Stimulated activated CD4-positive, alpha-beta T cell treated with anti-CD3 and anti-CD28 coated beads, TNF-alpha, amount 100 ng/mL, for 1 hour (primary cell): ENCODE measurements around the gene ENTHD1.
"Not testable (repeated sequence)": the region's sequence is repeated elsewhere in the genome, so short reads cannot be mapped to it uniquely, and the experiment has no call there.

Experiments used
- DNase-seq, 3 donors: peaks; one replicate each; pipeline ENCODE4 v3.0.0-alpha.2; 2020; ENCODE audit warnings: low read depth in 3 of 3, low spot score in 1 of 3

The ENTHD1 gene

DNA sequence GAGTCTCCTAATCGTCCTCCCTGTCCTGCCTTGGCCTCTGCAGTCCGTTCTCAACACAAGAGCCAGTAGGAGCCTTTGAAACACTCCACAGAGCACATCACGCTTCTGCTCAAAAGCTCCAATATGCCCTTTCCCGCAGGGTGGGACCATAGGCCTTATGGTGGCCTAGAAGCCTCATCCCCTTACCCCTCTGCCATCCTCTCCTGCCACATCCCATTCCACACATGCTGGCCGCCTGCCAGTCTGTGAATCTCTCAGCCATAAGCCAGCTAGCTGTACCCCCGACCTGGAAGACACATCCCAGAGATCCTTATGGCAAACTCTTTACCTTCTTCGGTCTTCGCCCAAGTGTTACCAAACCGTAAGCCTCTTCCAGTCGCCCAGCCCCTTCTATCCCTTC lies 157.8 kb downstream of the ENTHD1 start:
- no peak for DNase-seq

DNA sequence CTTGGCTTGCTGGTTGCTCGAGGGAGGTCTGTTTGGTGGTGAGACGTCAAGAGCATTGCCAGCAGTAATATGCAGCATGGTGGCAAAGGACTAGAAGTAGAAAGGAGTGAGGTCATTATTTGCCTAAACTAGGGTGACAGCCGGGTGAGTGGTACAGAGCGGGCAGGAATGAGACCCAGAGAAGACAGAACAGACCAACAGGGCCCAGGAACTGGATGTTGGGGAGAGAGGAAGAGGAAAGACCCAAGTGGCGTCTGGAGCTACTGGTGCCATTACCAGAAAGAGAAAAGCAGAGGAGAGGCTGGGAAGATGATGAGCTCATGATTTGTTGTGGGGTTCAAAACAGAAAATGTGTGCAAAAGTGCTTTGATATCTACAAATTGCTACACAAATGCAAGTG lies 158.7 kb downstream of the ENTHD1 start:
- DNase-seq = no peak

DNA sequence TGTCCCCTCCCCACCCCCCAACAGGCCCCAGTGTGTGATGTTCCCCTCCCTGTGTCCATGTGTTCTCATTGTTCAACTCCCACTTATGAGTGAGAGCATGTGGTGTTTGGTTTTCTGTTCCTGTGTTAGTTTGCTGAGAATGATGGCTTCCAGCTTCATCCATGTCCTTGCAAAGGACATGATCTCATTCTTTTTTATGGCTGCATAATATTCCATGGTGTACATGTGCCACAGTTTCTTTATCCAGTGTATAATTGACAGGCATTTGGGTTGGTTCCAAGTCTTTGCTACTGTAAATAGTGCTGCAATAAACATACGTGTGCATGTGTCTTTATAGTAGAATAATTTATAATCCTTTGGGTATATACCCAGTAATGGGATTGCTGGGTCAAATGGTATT lies 159.5 kb downstream of the ENTHD1 start:
- DNase-seq = not testable (repeated sequence)

DNA sequence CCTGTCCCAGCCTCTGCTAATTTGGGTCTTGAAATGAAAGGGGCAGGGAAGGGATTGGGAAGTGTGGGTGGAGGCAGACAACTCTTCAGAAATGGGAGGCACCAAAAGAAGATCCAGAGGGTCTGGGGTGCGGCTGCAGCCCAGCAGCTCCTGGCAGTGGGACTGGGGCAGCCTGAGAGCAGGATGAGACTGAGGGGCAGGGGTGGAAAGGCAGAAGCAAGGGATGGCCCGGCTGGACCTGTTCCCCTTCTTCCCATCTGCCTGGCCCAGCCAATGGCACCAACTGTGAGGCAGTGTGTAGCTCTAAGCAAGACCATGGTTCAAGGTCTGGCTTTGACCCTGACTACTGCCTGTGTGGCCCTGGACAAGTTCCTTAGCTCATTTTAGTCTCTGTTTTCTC lies 160.4 kb downstream of the ENTHD1 start:
- no peak for DNase-seq

DNA sequence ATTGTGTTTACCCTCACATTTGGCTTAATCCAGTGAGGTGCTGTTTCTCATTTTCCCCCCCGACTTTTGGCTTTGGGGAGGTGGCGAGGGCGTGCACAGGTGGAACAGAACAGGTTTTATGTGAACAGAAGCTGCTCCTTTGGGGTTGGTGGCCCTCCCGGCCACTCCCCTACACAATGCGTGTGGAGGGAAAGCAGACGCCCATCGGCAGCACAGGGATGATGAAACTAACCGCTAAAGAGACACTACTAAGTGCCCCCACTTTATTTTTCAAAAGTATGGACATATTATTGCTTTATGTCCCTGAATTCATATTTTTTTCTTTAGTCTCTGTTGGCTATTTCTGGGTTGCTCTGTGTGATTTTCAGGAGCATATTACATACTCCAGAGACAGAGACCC lies 160.9 kb downstream of the ENTHD1 start:
- DNase-seq = no peak

DNA sequence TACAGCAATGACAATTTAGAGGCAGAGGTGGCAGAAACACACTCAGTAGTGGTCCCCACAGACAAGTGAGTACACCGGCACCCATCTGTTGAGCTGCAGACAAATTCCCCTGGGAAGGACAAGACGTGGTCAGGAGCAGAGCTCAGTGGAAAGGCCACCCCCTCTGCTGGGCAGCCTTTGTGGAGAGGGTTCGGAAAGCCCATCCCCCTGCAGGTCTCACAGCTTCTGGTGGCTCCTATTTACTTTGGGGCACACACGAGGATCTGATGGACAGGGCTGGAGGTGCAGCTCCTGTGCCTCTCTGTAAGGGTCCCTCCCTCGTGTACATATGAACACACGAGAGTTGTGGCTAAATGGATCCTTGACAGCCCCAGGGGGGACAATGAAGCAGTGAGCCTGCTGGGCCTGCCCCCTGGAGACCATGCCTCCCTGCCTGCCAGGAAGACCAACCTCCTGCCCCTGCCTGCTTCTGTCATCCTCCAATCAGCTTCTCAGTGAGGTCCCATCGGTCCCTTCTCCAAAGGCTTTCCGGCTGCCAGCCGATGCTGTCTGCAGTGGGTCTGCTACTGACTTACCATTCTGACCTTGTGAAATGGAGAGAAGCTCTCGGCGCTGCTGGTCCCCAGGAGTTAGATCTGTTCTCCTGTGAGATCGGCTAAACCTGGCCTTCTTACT lies 161.5 kb downstream of the ENTHD1 start:
- no peak for DNase-seq

DNA sequence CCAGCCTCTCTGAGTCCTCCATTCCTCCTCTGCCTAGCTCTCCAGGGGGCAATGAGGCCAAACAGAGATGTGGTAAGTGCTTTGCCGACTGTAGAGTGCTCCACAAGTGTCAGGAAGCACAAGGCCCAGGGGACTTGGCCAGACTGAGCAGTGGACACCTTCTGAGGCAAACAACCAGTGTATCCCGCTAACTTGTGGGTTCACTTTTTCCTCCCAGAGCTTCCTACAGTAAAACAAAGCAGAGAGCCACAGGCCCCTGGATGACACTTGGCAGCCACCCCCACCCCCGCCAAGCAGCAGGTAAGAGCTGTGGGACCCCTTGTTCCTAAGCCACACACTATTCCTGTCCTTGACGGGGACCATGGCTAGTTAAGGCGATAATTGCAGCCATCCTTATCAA lies 162.1 kb downstream of the ENTHD1 start:
- no peak for DNase-seq

DNA sequence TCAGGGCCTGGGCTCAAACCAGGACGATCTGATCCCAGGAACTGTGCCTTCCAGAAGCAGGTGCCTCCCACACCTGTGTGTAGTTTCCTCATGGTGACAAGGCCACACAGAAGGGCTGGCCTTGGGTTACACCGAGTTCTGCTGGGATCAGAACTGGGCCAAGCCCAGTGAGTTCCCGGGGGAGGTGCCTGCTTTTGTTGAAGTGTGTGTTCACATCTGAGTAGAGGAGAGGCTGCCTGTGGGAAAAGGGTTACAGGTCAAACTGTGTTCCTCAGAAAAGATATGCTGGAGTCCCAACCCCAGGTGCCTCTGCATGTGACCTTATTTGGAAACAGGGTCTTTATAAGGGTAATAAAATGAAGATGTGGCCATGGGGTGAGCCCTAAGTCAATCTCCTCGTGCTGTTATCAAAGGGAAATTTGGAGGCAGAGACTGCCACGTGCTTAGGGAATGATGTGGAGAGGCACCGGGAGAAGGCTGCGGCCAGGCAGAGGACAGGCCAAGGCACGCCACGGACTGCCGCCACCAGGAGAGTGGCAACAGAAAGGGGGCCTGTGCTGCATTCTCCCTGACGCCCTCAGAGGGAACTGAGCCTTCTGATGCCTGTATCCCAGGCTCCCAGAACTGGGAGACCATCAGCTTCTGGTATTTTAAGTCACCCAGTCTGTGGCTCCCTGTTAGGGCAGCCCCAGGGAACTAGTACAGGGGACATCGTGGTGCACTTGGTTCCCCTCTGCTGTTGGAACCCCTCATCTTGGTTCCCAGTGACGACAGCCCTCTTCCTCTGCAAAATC lies 164.2 kb downstream of the ENTHD1 start:
- no peak for DNase-seq

DNA sequence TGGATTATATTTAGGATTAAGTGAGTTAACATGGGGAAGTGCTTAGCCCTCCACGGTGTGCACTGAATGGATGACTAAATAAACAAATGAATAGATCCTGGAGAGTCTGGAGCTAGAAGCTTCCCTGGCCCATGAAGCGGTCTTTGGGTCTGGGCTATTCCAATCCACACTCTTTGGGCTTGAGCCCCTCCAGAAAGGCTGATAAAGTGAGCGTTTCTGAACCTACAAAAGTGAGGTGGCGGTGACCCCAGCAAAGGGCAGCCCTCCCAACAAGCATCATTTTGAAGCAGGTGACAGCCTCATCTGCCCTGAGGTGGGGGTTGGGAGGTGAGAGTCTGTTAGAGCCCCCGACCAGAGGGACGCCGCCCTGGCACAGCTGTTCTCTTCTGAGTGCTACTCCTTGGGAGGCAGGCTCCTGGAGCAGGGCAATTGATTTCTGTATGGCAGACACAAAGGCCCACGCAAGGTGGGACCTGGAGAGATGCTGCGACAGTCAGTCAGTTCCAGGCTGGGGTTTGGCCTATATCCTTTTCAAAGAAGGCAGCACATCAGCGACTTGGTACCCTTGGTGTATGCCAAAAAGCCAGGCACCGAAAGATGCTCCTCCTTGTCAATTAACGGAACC lies 165.2 kb downstream of the ENTHD1 start:
- no peak for DNase-seq

DNA sequence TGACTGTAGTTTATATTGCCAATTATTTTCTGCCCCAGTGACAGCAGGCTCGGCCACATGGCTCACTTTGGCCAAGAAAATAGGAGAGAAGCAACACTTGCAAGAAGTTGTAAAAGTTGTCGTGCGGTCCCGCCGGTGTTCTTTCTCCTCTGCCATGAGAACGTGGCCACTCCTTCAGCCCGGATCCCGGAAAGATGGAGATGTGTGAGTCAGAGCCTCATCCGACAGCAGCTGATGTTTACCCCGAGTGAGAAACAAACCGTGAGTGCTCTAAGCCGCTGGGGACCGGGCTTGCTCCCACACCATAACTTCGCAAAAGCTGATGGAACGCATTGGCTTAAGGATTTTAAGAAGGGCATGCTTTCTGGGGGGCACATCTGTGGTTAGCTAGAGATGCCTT lies 166.0 kb downstream of the ENTHD1 start:
- no peak for DNase-seq

DNA sequence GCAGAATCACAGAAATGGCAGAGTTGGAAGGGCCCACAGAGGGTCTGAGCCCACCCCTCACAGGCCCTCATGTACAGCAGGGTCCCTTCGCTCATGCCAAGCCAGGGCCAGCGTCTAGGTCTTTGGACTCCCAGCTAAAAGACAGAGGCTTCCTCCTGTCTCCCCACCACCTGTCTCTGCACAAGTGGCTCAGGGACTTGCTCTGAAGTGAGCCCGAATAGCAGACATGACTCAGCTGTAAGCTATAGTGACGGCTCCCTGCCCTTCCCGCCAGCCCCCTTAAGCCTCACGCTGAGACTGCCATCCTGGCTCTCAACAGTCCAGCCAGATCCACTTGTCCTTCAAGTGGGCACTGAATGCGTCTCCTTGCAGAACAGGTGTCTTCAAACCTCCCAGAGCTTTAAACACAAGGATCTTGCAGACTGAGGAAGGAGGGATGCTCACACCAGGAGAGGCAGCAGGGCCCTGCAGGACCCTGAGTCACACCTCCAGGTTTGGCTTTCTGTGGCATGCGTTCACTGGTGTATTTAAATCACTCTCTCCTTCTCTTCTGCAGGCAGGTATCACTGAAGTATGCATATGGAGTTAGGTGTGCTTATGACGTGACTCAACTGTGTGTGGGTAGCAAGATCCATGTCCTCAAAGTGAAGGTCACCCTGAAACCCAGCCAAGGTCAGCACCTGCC lies 168.1 kb downstream of the ENTHD1 start:
- no peak for DNase-seq

DNA sequence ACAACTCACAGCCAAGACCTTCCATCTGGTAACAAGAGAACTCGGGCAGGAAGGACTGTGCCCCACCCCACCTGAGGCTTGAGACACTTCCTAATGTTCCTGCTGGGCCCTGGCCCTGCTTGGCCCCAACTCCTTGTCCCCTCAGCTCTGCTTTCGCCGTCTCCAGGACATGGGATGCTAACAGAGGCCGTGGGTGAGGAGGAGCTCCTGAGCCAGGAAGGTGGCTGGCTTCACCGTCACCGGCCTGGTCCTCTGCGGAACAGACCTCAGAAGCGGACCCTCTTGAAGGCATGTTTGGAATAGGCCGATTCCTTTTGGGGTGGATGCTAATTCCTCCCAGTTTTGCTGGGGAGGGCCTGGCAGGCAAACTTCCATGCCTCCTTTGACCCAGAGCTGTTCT lies 168.7 kb downstream of the ENTHD1 start:
- DNase-seq = no peak

DNA sequence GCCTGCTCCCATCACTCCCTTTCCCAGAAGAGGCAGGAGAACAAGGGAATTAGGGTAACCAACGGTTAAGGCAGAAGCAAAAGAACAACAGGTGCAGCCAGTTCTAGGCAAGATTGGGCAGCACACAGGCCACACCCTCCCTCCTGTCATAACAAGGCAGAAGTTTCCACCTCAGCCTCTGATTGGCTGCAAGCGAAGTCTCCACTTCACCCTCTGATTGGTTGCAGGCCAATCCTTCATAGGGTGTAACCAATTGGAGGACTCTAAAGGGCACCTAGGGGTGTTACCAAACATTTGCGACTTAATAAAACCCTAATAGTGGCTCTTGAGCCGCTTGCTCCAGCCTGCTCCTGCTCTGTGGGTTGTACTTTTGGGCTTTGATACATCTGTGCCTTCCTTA lies 169.2 kb downstream of the ENTHD1 start:
- no peak for DNase-seq

DNA sequence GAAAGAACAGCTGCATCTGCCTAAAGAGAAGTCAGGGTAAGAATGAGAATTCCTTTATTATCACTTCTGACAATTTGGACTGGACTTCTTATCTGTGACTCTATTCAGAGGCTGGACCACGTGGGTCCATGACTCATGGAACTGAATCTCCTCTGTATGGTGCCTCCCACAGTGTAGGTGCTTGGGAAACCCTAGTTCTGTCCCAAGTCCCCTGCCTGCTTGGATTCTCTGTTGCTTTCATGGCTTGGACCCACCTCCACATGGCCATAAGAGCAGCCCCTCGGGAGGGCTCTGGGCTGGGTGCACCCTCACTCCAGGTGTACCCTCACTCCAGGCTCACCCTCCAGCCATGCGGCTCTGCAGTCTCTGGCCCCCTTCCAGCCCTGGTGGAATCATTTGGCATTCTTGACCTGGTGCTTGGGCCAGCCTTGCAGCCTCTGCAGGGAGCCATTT lies 169.6 kb downstream of the ENTHD1 start:
- no peak for DNase-seq

DNA sequence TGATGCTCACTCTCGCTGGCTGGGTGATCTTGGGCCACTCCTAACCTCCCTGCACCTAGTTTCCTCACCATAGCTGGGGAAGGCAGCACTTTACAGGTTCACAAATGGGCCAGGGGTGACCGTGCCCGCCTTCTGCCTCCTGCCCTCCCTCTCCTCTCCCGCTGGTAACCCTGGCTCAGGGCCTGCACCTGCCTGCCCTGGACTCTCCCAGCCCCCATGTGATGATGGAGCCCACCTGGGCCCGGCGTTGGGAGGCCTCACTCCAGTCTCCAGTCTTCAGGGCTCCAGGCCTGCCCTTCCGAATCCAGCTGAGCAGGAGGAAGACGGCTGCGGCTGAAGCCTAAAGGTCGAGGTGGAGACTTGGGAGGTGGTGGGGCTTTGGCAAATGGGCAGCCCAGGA lies 170.1 kb downstream of the ENTHD1 start:
- DNase-seq = no peak

DNA sequence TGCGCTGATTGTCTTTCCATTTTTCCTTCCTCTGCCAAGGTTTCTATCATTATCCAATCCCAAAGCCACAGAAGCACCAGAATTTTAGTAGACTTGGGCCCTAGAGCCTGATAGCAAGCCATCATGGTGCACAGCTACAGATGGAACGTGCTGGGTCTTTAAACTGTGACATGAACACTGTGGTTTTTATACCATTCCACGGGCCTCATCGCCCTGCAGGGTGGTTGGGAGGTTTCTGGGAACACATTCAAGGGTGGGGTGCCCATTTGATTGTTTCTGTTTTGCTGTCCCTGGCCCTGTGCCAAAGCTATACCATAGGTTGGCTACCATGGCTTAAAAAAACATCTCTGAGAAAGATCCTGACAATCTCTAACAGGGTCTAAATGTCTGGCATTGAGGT lies 171.1 kb downstream of the ENTHD1 start:
- no peak for DNase-seq

DNA sequence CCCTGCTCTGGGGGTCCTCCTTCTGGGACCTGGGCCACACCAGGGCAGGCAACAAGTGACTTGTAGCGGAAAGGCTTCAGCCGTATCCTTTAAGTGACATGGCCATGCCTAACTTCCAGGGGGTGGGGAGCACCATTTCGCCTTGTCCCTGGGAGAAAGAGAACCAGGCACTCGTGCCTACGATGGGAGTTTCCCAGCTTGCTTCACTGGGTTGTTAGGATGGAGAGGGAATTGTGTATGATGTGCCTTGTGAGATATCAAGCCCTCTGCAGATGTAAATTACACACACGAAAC lies 171.6 kb downstream of the ENTHD1 start:
- no peak for DNase-seq

DNA sequence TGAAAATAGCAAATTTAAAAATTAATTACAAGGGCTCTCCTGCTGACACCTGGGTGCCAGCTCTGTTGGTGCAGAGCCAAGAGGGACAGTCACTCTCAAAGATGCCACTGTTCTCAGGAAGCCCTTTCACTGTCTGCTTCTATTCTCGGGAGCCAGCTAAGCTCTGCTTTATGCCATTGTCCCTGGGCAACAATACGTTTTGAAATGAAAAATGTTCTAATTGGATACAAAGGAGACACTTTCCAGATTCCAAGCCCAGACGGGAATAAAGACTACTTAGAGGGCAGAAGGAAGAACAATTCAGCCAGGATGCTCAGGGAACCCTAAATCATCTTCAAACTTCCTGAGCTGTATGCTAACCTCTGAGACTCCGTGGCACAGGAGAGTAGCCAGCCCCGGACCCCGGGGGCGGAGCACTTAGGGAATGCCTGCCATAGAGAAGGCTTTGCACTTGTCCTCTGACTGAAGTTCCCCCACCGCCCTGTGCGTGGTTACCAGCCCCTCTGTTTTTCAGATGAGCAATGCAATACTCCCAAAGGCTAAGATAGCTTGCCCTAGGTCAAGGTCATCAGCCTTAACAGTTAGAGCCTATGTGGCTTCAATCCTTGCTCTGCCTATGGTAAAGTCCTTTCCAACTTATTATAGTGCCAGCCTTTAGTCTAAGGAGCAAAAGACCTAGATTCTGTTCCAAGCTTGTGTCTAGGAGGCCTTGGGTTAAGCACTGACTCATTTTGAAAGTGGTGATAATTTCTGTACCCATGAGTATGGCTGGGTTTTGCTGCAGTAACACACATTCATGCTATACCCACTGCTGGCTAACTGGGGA lies 172.1 kb downstream of the ENTHD1 start:
- no peak for DNase-seq

DNA sequence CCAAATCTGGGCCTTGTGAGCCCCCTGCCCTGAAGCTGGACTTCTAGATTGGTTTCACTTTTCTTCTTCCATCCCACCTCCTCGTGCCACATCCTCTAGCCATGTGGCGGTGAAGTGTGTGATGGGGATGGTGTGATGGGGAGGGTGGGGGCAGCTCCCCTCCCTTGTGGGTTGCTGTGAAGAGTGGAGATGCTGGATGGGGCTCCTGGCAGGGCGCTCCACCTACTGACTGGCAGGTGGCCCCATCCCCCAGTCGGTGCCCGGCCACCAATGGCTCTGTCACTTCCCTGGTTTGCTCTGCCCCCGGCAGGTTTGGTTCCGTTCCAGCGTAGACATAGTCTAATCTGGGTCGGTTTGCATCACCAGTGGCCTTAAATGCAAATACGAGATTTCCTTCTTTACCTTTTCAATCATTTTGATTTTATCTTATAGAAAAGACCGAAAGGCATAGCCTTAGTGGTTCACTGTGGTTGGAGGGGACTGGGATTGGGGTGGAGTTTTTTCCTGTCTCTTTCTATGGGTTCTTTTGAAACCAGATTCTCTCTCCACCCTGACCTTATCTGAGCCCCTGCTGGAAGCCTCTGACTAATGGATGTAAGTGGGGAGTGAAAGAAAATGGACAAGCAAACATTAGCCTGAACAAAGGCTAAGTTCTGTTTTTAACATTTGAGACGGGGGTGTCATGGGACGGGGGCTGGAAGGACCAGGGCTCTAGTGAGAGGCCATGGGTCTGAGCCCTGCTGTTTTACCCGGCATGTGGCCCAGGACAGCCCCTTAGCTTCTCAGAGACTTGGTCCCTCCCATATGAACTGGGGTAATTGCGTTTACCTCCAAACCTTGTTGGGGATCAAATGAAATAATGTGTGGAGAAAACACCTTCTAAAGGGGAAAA lies 173.8 kb downstream of the ENTHD1 start:
- DNase-seq = no peak

DNA sequence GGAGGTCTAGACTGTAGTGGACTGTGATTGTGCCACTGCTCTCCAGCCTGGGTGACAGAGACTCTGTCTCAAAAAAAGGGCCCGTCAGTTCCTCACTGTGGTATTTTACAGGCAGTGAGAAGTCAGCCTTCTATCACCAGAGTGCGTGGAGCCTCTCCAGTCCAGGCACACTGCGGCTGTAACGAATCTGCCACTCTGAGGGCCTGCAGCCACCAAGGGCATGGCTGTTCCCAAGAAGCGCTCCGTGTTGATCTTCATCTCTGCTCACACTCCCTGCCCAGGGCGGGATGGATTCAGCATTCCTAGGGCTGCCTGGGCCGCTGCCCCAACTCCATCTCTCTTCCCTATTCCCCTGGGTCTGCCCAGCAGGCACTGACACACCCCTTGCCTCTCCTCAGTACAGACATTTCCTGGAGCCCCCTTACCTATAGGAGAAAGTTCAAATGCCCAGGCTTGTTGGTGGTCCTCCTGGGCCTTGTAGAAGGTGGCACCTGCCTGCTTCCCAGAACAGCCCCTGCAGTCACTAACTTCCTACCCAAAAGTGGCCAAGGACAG lies 174.6 kb downstream of the ENTHD1 start:
- no peak for DNase-seq
